GM18498 (cell line): ENCODE results near the gene TET3.
A peak's percentile ranks its signal among the peaks of the same experiment; 100 is the strongest.
"Not testable (repeated sequence)": the region's sequence is repeated elsewhere in the genome, so short reads cannot be mapped to it uniquely, and the experiment has no call there.

Experiments used
- ATAC-seq: cut with Tn5 transposase; IDR thresholded peaks from one replicate; pipeline ENCODE4 v1.9.1; 2021; ENCODE audit warnings: mild to moderate bottlenecking, moderate library complexity; ENCODE audit not compliant: unreplicated experiment

Gene TET3

GRCh38 chr2:73984203-73984921 is at the start of gene TET3:
TET3 (plus strand) TSS chr2:73984910; CDS start chr2:73986404, 1,494 bp downstream.
- ATAC-seq: peak; percentile 54

GRCh38 chr2:73935641-73936040 is 49.1 kb upstream of the TET3 start:
- no peak for ATAC-seq

- no peak for ATAC-seq
These were observed 47.4 kb upstream of the TET3 start for GRCh38 chr2:73937103-73937885.

GRCh38 chr2:73937899-73938298 is 46.8 kb upstream of the TET3 start:
- ATAC-seq: no peak

GRCh38 chr2:73938718-73939352 is 45.9 kb upstream of the TET3 start:
- ATAC-seq: no peak

GRCh38 chr2:73939419-73939818 is 45.3 kb upstream of the TET3 start:
- ATAC-seq: no peak

GRCh38 chr2:73940066-73940465 is 44.6 kb upstream of the TET3 start:
- ATAC-seq: not testable (repeated sequence)

GRCh38 chr2:73942664-73943063 is 42.0 kb upstream of the TET3 start:
- ATAC-seq: no peak

GRCh38 chr2:73944714-73945113 is 40.0 kb upstream of the TET3 start:
- no peak for ATAC-seq

GRCh38 chr2:73946215-73946614 is 38.5 kb upstream of the TET3 start:
- ATAC-seq: no peak

GRCh38 chr2:73946666-73947065 is 38.0 kb upstream of the TET3 start:
- no peak for ATAC-seq

- ATAC-seq: no peak
These were observed 37.2 kb upstream of the TET3 start for GRCh38 chr2:73947412-73948018.

- no peak for ATAC-seq
These were observed 34.9 kb upstream of the TET3 start for GRCh38 chr2:73949802-73950201.

- no peak for ATAC-seq
These were observed 31.9 kb upstream of the TET3 start for GRCh38 chr2:73952499-73953446.

GRCh38 chr2:73956218-73956865 is 28.4 kb upstream of the TET3 start:
- ATAC-seq: no peak

- ATAC-seq: no peak
These were observed 23.4 kb upstream of the TET3 start for GRCh38 chr2:73961274-73961673.

- ATAC-seq: no peak
These were observed 22.7 kb upstream of the TET3 start for GRCh38 chr2:73961823-73962615.

- no peak for ATAC-seq
These were observed 21.9 kb upstream of the TET3 start for GRCh38 chr2:73962798-73963197.
